ENCODE results near the gene TMED1.

DNA sequence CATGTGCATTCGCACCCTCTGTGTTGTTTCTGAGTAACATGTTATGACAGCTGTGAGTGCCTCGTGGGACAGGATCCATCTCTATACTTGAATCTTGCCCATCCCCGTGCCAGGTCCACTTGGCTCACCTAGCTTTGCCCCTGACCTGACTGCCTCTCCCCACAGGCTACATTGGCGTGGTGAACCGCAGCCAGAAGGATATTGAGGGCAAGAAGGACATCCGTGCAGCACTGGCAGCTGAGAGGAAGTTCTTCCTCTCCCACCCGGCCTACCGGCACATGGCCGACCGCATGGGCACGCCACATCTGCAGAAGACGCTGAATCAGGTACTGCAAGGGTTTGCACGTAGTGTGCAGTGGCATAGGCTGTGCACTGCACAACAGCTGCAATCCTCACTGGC is 53.2 kb downstream of the TMED1 start:
- TF ChIP-seq CTCF (IDR thresholded peaks at IDR 0.05) (no peak), POLR2A (IDR thresholded peaks at IDR 0.05) (no peak)

Measured in prostate gland (tissue), 2 donors.